ENCODE results near the gene ATP10D. TPM values are rescaled to one million over a fixed set of nuclear protein-coding genes. Genes with fewer than 3 reads are reported as not detected.

ATP10D gene
- total and polyA plus RNA-seq, 3 experiments from 2014 or later: 6.3 to 7.2 (median 6.4) TPM

- Mint-ChIP-seq H3K4me3 (peak overlapping the region in 6 of 7 donors; percentile 35 to 77 (median 69)), H3K27me3 (no peaks in the 10 kb centered on the region), H3K36me3 (peaks cover 16 to 58% (median 21%) of the 10 kb centered on the region in 3 donors), H3K9me3 (peaks cover 2 to 7% (median 2%) of the 10 kb centered on the region in 5 donors), H3K4me1 (peaks cover 61 to 73% (median 69%) of the 10 kb centered on the region in 3 donors), H3K27ac (peak overlapping the region; percentile 68 to 95 (median 84))
- H3K9me3 ChIP-seq (ENCODE audit: low read length): no peaks in the 10 kb centered on the region
- H3K4me3 ChIP-seq (ENCODE audit: low read length): no peak overlapping the region
- H3K27me3 ChIP-seq (ENCODE audit: insufficient read depth, low read length, poor library complexity, severe bottlenecking): no peaks in the 10 kb centered on the region
- DNase-seq: peak; percentile 21 to 73 (median 58)
- ChIA-PET CTCF (interaction anchor here (1.2 to 1.7 kb wide), 2 partner anchors 34 to 68 kb away, joined by 3 to 5 read pairs; partner anchors contain the start of gene COMMD8), POLR2A (no interaction called here)
- no peaks in the 10 kb centered on the region for H3K36me3 ChIP-seq (ENCODE audit: insufficient read depth, low read length)
- peaks cover 35% of the 10 kb centered on the region for H3K4me1 ChIP-seq (ENCODE audit: insufficient read depth, low read length)
- H3K27ac ChIP-seq (ENCODE audit: low read depth, low read length): no peak overlapping the region
These were observed 46.3 kb downstream of the ATP10D start for GRCh38 chr4:47531241-47531953.

- no peak overlapping the region for H3K4me3 ChIP-seq (ENCODE audit: low read length)
- no peaks in the 10 kb centered on the region for H3K27me3 ChIP-seq (ENCODE audit: insufficient read depth, low read length, poor library complexity, severe bottlenecking)
- H3K4me3 Mint-ChIP-seq: peak overlapping the region in 6 of 7 donors; percentile 35 to 77 (median 69)
- H3K27ac Mint-ChIP-seq: peak overlapping the region; percentile 68 to 95 (median 84)
- CTCF ChIA-PET: interaction anchor here (1.2 to 1.7 kb wide), 2 partner anchors 33 to 68 kb away, joined by 3 to 5 read pairs; partner anchors contain the start of gene COMMD8
- H3K27ac ChIP-seq (ENCODE audit: low read depth, low read length): no peak overlapping the region
- no peaks in the 10 kb centered on the region for H3K9me3 ChIP-seq (ENCODE audit: low read length)
- peaks cover 35% of the 10 kb centered on the region for H3K4me1 ChIP-seq (ENCODE audit: insufficient read depth, low read length)
- peaks cover 61 to 73% (median 69%) of the 10 kb centered on the region in 3 donors for H3K4me1 Mint-ChIP-seq
- H3K9me3 Mint-ChIP-seq: peaks cover 2 to 7% (median 2%) of the 10 kb centered on the region in 5 donors
- POLR2A ChIA-PET: no interaction called here
- no peaks in the 10 kb centered on the region for H3K27me3 Mint-ChIP-seq
- H3K36me3 ChIP-seq (ENCODE audit: insufficient read depth, low read length): no peaks in the 10 kb centered on the region
- peaks cover 12 to 58% (median 22%) of the 10 kb centered on the region in 3 donors for H3K36me3 Mint-ChIP-seq
- DNase-seq: no peak
These were observed 46.9 kb downstream of the ATP10D start for GRCh38 chr4:47531954-47532321.

DNA sequence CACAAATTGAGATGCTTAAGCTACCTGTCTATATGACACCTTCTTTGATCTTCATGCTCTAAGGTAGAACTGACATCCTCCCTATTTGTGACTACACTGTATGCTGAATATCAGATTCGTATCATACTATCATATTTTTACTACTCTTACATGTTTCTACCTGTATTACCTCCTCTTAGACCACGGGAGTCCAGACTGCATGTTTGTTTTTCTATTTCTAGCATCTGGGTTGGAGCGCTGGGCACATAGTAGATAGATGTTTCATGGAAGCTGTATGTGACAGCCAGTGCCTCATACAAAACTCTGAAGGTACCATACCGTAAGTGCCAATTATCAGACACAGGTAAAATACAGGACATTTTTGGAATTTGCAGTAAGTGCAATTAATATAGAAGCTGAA lies 47.6 kb downstream of the ATP10D start:
- Mint-ChIP-seq H3K27me3 (no peaks in the 10 kb centered on the region), H3K4me1 (peaks cover 61 to 73% (median 69%) of the 10 kb centered on the region in 3 donors), H3K27ac (peak overlapping the region; percentile 68 to 95 (median 84)), H3K9me3 (peaks cover 2 to 7% (median 2%) of the 10 kb centered on the region in 5 donors), H3K36me3 (peaks cover 11 to 52% (median 22%) of the 10 kb centered on the region in 3 donors), H3K4me3 (peak overlapping the region in 6 of 7 donors; percentile 35 to 77 (median 69))
- Histone ChIP-seq H3K4me3 (ENCODE audit: low read length) (no peak overlapping the region), H3K4me1 (ENCODE audit: insufficient read depth, low read length) (peaks cover 35% of the 10 kb centered on the region), H3K9me3 (ENCODE audit: low read length) (no peaks in the 10 kb centered on the region), H3K27ac (ENCODE audit: low read depth, low read length) (no peak overlapping the region), H3K27me3 (ENCODE audit: insufficient read depth, low read length, poor library complexity, severe bottlenecking) (no peaks in the 10 kb centered on the region), H3K36me3 (ENCODE audit: insufficient read depth, low read length) (no peaks in the 10 kb centered on the region)
- ChIA-PET CTCF (interaction anchor here (1.7 kb wide), 1 partner anchor 69 kb away, joined by 5 read pairs; the partner anchor contains the start of gene COMMD8), POLR2A (no interaction called here)
- no peak for DNase-seq

DNA sequence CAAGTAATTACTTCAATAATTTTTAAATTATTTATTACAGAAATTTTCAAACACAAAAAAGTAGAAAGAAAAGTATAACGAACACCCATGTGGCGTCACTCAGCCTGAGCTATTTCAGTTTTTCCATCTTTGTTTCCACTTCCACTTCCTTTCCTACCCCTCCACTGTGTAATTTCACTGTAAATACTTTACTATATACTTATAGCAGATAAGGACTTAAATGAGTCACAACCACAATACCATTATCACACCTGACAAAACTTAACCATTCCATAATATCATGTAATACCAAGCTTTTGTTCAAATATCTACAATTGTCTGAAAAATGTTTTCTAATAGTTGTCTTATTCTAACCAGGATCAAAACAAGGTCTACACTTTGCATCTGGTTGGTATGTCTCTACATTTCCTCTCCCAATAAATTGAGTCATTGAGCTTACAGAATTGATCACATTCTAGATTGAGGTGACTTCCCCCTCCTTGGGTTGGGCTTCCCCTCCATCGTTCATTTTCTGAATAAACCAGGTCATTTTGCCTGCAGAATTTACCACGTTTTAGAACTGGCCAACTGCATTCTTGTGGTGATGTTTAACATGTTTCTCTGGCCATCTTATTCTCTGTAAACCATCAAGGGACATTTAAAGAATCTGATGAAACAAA lies 48.7 kb downstream of the ATP10D start:
- H3K36me3 ChIP-seq (ENCODE audit: insufficient read depth, low read length): no peaks in the 10 kb centered on the region
- peak overlapping the region in 7 of 8 donors; percentile 6 to 83 (median 56) for H3K27ac Mint-ChIP-seq
- CTCF ChIA-PET: no interaction called here
- H3K27ac ChIP-seq (ENCODE audit: low read depth, low read length): no peak overlapping the region
- peaks cover 35% of the 10 kb centered on the region for H3K4me1 ChIP-seq (ENCODE audit: insufficient read depth, low read length)
- H3K4me3 Mint-ChIP-seq: peak overlapping the region in 4 of 7 donors; percentile 21 to 65 (median 58)
- H3K9me3 Mint-ChIP-seq: peaks cover 2 to 7% (median 2%) of the 10 kb centered on the region in 5 donors
- peaks cover 9 to 40% (median 25%) of the 10 kb centered on the region in 3 donors for H3K36me3 Mint-ChIP-seq
- no peak overlapping the region for H3K4me3 ChIP-seq (ENCODE audit: low read length)
- POLR2A ChIA-PET: no interaction called here
- no peaks in the 10 kb centered on the region for H3K27me3 ChIP-seq (ENCODE audit: insufficient read depth, low read length, poor library complexity, severe bottlenecking)
- H3K9me3 ChIP-seq (ENCODE audit: low read length): no peaks in the 10 kb centered on the region
- H3K27me3 Mint-ChIP-seq: no peaks in the 10 kb centered on the region
- H3K4me1 Mint-ChIP-seq: peaks cover 63 to 78% (median 73%) of the 10 kb centered on the region in 3 donors
- no peak for DNase-seq

- ChIA-PET CTCF (no interaction called here), POLR2A (no interaction called here)
- Mint-ChIP-seq H3K27ac (peak overlapping the region in 1 of 8 donors; percentile 63), H3K4me3 (no peak overlapping the region), H3K27me3 (no peaks in the 10 kb centered on the region), H3K9me3 (peaks cover 0 to 2% (median under 1%) of the 10 kb centered on the region in 5 donors), H3K4me1 (peaks cover 60 to 73% (median 69%) of the 10 kb centered on the region in 3 donors), H3K36me3 (peaks cover 9 to 31% (median 24%) of the 10 kb centered on the region in 3 donors)
- Histone ChIP-seq H3K36me3 (ENCODE audit: insufficient read depth, low read length) (no peaks in the 10 kb centered on the region), H3K27ac (ENCODE audit: low read depth, low read length) (no peak overlapping the region), H3K4me1 (ENCODE audit: insufficient read depth, low read length) (peaks cover 35% of the 10 kb centered on the region), H3K9me3 (ENCODE audit: low read length) (no peaks in the 10 kb centered on the region), H3K27me3 (ENCODE audit: insufficient read depth, low read length, poor library complexity, severe bottlenecking) (no peaks in the 10 kb centered on the region), H3K4me3 (ENCODE audit: low read length) (no peak overlapping the region)
- no peak for DNase-seq
These were observed 49.7 kb downstream of the ATP10D start for GRCh38 chr4:47534772-47535171.

GRCh38 chr4:47535567-47536147 lies 50.6 kb downstream of the ATP10D start:
- ChIA-PET CTCF (no interaction called here), POLR2A (no interaction called here)
- DNase-seq: no peak
- Mint-ChIP-seq H3K27ac (peak overlapping the region in 5 of 8 donors; percentile 5 to 30 (median 16)), H3K36me3 (peaks cover 9 to 25% (median 25%) of the 10 kb centered on the region in 3 donors), H3K9me3 (peaks cover 0 to 2% (median 0%) of the 10 kb centered on the region in 5 donors), H3K4me3 (peak overlapping the region in 2 of 7 donors; percentile 19 to 37), H3K4me1 (peaks cover 53 to 65% (median 61%) of the 10 kb centered on the region in 3 donors), H3K27me3 (no peaks in the 10 kb centered on the region)
- H3K9me3 ChIP-seq (ENCODE audit: low read length): no peaks in the 10 kb centered on the region
- no peaks in the 10 kb centered on the region for H3K36me3 ChIP-seq (ENCODE audit: insufficient read depth, low read length)
- H3K4me3 ChIP-seq (ENCODE audit: low read length): no peak overlapping the region
- peaks cover 34% of the 10 kb centered on the region for H3K4me1 ChIP-seq (ENCODE audit: insufficient read depth, low read length)
- H3K27ac ChIP-seq (ENCODE audit: low read depth, low read length): no peak overlapping the region
- no peaks in the 10 kb centered on the region for H3K27me3 ChIP-seq (ENCODE audit: insufficient read depth, low read length, poor library complexity, severe bottlenecking)

GRCh38 chr4:47536966-47537365 lies 51.9 kb downstream of the ATP10D start:
- H3K27me3 Mint-ChIP-seq: no peaks in the 10 kb centered on the region
- H3K27ac Mint-ChIP-seq: no peak overlapping the region
- no peak overlapping the region for H3K4me3 Mint-ChIP-seq
- Histone ChIP-seq H3K27ac (ENCODE audit: low read depth, low read length) (no peak overlapping the region), H3K27me3 (ENCODE audit: insufficient read depth, low read length, poor library complexity, severe bottlenecking) (no peaks in the 10 kb centered on the region), H3K36me3 (ENCODE audit: insufficient read depth, low read length) (no peaks in the 10 kb centered on the region), H3K4me3 (ENCODE audit: low read length) (no peak overlapping the region), H3K9me3 (ENCODE audit: low read length) (no peaks in the 10 kb centered on the region), H3K4me1 (ENCODE audit: insufficient read depth, low read length) (peaks cover 21% of the 10 kb centered on the region)
- POLR2A ChIA-PET: interaction anchor here (0.6 kb wide), 1 partner anchor 1255 kb away, joined by 4 read pairs; no protein-coding TSS in a partner anchor
- CTCF ChIA-PET: no interaction called here
- H3K36me3 Mint-ChIP-seq: peaks cover 14 to 32% (median 29%) of the 10 kb centered on the region in 3 donors
- DNase-seq: no peak
- H3K4me1 Mint-ChIP-seq: peaks cover 40 to 51% (median 47%) of the 10 kb centered on the region in 3 donors
- H3K9me3 Mint-ChIP-seq: peaks cover 0 to 2% (median 0%) of the 10 kb centered on the region in 5 donors

Measured in CD8-positive, alpha-beta memory T cell (primary cell).